Activated CD8-positive, alpha-beta T cell treated with anti-CD3 and anti-CD28 coated beads for 36 hours (primary cell): Measurements from ENCODE around the gene TBXAS1. TPM values are rescaled to one million over a fixed set of nuclear protein-coding genes. Genes with fewer than 3 reads are reported as not detected.

Experiments used
- ATAC-seq: fragments of 200-7000 bp; cut with Tn5 transposase; one replicate; pipeline ENCODE4 v1.10.0; 2021; ENCODE audit warnings: mild to moderate bottlenecking, moderate library complexity
- CTCF ChIA-PET: fragments of 350-600 bp; sonication (Branson Sonifier 250); formaldehyde crosslinking; loops from one replicate; lab custom pipeline; 2021; ENCODE audit warnings: antibody characterized with exemption; lab: Charles Lee
- POLR2A ChIA-PET: fragments of 350-600 bp; sonication (Branson Sonifier 250); formaldehyde crosslinking; loops from one replicate; lab custom pipeline; 2021; ENCODE audit warnings: antibody characterized with exemption; lab: Charles Lee
- DNase-seq: peaks from one replicate; pipeline ENCODE4 v3.0.0-alpha.2; 2020
- H3K27ac Mint-ChIP-seq: one replicate; pipeline ENCODE4 v1.8.0; 2021; ENCODE audit warnings: mild to moderate bottlenecking, mixed read lengths
- H3K27me3 Mint-ChIP-seq: one replicate; pipeline ENCODE4 v1.8.0; 2021; ENCODE audit warnings: mixed read lengths
- H3K36me3 Mint-ChIP-seq: one replicate; pipeline ENCODE4 v1.8.0; 2021; ENCODE audit warnings: low read depth, mixed read lengths
- H3K4me1 Mint-ChIP-seq: one replicate; pipeline ENCODE4 v1.8.0; 2021; ENCODE audit warnings: low read depth, mixed read lengths
- H3K4me3 Mint-ChIP-seq: one replicate; pipeline ENCODE4 v1.8.0; 2021; ENCODE audit warnings: mild to moderate bottlenecking, moderate library complexity, mixed read lengths
- H3K9me3 Mint-ChIP-seq: one replicate; pipeline ENCODE4 v1.8.0; 2021; ENCODE audit warnings: mixed read lengths
- intact Hi-C: fragments of 100-400 bp; cut with micrococcal nuclease; formaldehyde crosslinking; loops from one replicate; pipeline ENCODE4 v1.10.0; 2022
- total RNA-seq, 2 experiments: library from RNA; stranded (reverse); gene quantifications; one replicate each; pipeline ENCODE4 v1.2.3, GENCODE V29; 2021
- TF ChIP-seq, protein P1 (sequence below): fragments of 200-600 bp; IDR thresholded peaks from one replicate; pipeline ENCODE4 v1.8.0; 2022; ENCODE audit warnings: antibody characterized with exemption, mild to moderate bottlenecking

TBXAS1 gene
- total RNA-seq, 2 experiments from 2014 or later, result 1.5 to 2.1 TPM

DNA sequence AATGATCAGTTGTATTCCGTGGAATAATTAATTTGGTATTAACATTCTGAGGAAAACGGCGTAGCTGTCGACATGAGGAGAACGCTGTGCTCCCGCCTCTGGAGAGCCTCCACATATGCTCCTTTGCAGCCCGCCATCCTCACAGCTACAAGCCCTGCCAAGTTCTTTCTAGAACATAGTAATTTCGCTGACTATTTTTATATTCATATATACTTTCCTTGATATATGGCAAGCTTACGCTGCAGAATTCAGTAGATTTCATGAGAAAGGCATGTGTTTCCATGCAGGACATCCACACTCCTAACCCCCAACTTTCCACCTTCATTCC, 45.2 kb downstream of the TBXAS1 start:
- Mint-ChIP-seq H3K9me3 (no peaks in the 10 kb centered on the region), H3K36me3 (no peaks in the 10 kb centered on the region), H3K27ac (no peak overlapping the region), H3K27me3 (no peaks in the 10 kb centered on the region), H3K4me1 (peaks cover 2% of the 10 kb centered on the region), H3K4me3 (no peak overlapping the region)
- intact Hi-C loops, result no loop called here
- ChIA-PET CTCF (interaction anchor here (1.3 to 2.7 kb wide), 2 partner anchors 12 to 228 kb away, joined by 4 to 9 read pairs; no protein-coding TSS in a partner anchor), POLR2A (no interaction called here)
- ATAC-seq (no peak), DNase-seq (no peak)
- TF ChIP-seq, protein P1, sequence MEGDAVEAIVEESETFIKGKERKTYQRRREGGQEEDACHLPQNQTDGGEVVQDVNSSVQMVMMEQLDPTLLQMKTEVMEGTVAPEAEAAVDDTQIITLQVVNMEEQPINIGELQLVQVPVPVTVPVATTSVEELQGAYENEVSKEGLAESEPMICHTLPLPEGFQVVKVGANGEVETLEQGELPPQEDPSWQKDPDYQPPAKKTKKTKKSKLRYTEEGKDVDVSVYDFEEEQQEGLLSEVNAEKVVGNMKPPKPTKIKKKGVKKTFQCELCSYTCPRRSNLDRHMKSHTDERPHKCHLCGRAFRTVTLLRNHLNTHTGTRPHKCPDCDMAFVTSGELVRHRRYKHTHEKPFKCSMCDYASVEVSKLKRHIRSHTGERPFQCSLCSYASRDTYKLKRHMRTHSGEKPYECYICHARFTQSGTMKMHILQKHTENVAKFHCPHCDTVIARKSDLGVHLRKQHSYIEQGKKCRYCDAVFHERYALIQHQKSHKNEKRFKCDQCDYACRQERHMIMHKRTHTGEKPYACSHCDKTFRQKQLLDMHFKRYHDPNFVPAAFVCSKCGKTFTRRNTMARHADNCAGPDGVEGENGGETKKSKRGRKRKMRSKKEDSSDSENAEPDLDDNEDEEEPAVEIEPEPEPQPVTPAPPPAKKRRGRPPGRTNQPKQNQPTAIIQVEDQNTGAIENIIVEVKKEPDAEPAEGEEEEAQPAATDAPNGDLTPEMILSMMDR, result no peak

DNA sequence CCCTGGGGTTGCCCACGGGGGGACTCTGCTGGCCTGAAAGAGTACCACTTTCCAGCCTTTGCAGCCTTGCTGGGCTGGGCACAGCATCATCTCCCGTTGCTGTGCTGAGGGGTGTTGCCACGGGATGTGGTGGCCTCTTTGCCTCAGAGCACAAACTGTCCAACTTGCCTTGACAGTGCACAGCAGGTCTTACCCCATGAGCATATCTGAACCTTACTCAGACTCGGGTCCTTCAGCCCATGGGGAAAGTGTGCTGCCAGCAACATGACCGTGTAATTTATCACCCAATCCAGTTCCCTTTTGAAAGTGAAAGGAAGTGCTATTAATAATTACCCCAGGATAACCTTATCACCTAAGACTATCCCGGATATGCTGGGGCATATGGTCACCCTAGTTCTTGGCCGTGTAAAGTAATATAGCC, 46.8 kb downstream of the TBXAS1 start:
- intact Hi-C loops, result no loop called here
- Mint-ChIP-seq H3K27me3 (no peaks in the 10 kb centered on the region), H3K27ac (no peak overlapping the region), H3K4me1 (peaks cover 2% of the 10 kb centered on the region), H3K4me3 (no peak overlapping the region), H3K36me3 (no peaks in the 10 kb centered on the region), H3K9me3 (no peaks in the 10 kb centered on the region)
- POLR2A ChIA-PET, result no interaction called here
- TF ChIP-seq, protein P1, result no peak
- DNase-seq, result no peak
- CTCF ChIA-PET, result interaction anchor here (1.5 to 2.7 kb wide), 2 partner anchors 10 to 257 kb away, joined by 3 to 9 read pairs; no protein-coding TSS in a partner anchor
- ATAC-seq, result no peak

DNA sequence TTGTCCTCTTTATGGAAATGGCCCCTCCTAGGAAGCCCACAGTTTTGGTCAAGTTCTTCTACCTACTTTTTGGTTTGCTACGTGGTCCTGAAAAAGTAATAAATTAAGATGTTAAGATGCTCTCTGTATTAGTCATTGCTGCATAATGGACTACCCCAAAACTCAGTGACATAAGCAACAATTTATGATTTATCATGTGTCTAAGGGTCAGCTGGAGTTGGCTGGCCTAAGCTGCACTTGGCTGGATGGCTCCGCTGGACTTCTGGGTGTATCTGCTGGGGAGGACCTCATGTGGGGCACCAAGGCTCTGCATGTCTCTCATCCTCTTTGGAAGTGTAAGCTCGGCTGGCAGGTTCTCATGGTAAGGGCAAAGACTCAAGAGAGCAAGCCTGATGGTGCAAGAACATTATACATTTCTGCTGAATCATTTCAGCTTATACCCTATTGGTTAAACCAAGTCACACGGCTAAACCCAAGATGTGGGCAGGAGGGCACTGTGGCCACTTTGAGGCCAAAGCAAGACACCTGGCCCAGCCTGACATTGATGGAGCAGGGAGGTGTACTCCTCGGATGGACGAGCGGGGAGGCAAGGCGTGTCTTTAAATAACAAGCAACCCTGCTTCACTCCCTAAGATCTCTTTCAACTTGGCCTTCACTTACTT, 47.7 kb downstream of the TBXAS1 start:
- TF ChIP-seq, protein P1, result no peak
- CTCF ChIA-PET, result interaction anchor here (1.5 kb wide), 1 partner anchor 258 kb away, joined by 3 read pairs; no protein-coding TSS in a partner anchor
- intact Hi-C loops, result no loop called here
- DNase-seq (no peak), ATAC-seq (no peak)
- POLR2A ChIA-PET, result no interaction called here
- Mint-ChIP-seq H3K4me1 (peaks cover 2% of the 10 kb centered on the region), H3K36me3 (no peaks in the 10 kb centered on the region), H3K27ac (no peak overlapping the region), H3K4me3 (no peak overlapping the region), H3K27me3 (no peaks in the 10 kb centered on the region), H3K9me3 (no peaks in the 10 kb centered on the region)

DNA sequence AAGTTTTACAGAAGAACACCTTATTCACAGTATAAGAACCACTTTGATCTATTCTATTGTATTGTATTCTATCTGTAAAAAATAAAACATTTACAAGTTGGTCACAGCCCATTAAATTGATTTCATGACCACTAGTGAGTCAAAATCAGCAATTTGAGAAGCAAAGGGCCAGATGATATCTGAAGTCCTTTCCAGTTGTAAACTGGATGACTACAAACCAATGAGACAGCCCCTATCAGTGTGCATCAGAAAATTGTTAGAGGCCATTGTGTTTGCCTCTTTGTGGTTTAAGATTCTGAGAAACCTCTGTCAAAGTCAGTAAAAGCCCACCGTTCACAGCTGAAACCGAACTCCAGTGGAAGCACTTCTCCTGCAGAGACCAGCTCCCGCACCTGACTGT, 54.8 kb downstream of the TBXAS1 start:
- no peak overlapping the region for H3K4me3 Mint-ChIP-seq
- no peak for ATAC-seq
- ChIA-PET POLR2A (no interaction called here), CTCF (no interaction called here)
- peaks cover 3% of the 10 kb centered on the region for H3K27me3 Mint-ChIP-seq
- H3K9me3 Mint-ChIP-seq, result no peaks in the 10 kb centered on the region
- intact Hi-C loops, result no loop called here
- TF ChIP-seq, protein P1, result no peak
- peaks cover 4% of the 10 kb centered on the region for H3K4me1 Mint-ChIP-seq
- no peak for DNase-seq
- H3K36me3 Mint-ChIP-seq, result no peaks in the 10 kb centered on the region
- no peak overlapping the region for H3K27ac Mint-ChIP-seq

DNA sequence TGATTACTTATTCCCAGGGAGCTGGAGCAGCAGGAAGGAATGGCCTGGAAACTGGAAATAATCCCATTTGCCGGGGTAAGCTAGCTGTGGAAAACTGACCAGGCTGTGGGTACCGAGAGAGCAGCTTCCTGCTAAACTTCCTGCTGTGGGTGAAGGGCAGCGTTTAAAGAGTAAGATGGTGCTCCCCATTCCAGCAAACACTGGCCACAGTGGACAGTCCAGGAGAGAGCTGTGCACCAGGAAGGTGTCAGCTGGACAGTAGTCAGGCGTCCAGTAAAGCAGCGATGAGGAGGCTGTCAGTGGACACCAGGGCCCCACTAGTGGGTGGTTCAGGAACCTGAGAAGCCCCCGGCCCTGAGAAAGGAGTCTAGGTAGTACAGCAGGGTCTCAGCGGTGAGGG, 55.4 kb downstream of the TBXAS1 start:
- ATAC-seq, result no peak
- DNase-seq, result no peak
- Mint-ChIP-seq H3K27ac (no peak overlapping the region), H3K4me1 (peaks cover 4% of the 10 kb centered on the region), H3K27me3 (peaks cover 3% of the 10 kb centered on the region), H3K4me3 (no peak overlapping the region), H3K9me3 (no peaks in the 10 kb centered on the region), H3K36me3 (no peaks in the 10 kb centered on the region)
- ChIA-PET POLR2A (no interaction called here), CTCF (no interaction called here)
- TF ChIP-seq, protein P1, result no peak
- intact Hi-C loops, result no loop called here
